H1 (cell line): ENCODE data around the gene KCNK13. TPM values are rescaled to one million over a fixed set of nuclear protein-coding genes. Genes with fewer than 3 reads are reported as not detected.

Source experiments
- CTCF ChIA-PET: fragments of 300-600 bp; sonication (Branson Sonifier 250); formaldehyde crosslinking; loops from one replicate; lab custom pipeline; 2021; ENCODE audit not compliant: partially characterized antibody; lab: Charles Lee
- POLR2A ChIA-PET: fragments of 300-600 bp; sonication (Branson Sonifier 250); formaldehyde crosslinking; loops from one replicate; lab custom pipeline; 2021; ENCODE audit warnings: inconsistent platforms; ENCODE audit not compliant: partially characterized antibody; lab: Charles Lee
- DNase-seq, 2 experiments: peaks; one replicate each; pipeline versions ENCODE4 v3.0.0 to v3.0.0-alpha.2; 2010 to 2022; ENCODE audit warnings: low spot score in 2 of 2, low read depth in 1 of 2, mixed read lengths in 1 of 2
- FAIRE-seq: peaks from 2 replicates; lab custom pipeline; 2011; peaks lifted over from hg19 to GRCh38; lab: Jason Lieb, UNC
- H2AFZ ChIP-seq: 2 replicates; pipeline ENCODE4 v1.8.1; 2012; ENCODE audit warnings: low read length, inconsistent platforms
- H2AK5ac ChIP-seq: 2 replicates; pipeline ENCODE4 v1.6.1; 2013; ENCODE audit warnings: low read depth, low read length
- H2BK120ac ChIP-seq: replicated peaks from 2 replicates; pipeline ENCODE3; 2013; ENCODE audit warnings: low read depth, low read length, inconsistent platforms
- H2BK12ac ChIP-seq: 2 replicates; pipeline ENCODE4 v1.6.1; 2013; ENCODE audit warnings: low read depth, low read length
- H2BK15ac ChIP-seq: 2 replicates; pipeline ENCODE4 v1.6.1; 2013; ENCODE audit warnings: low read length
- H2BK20ac ChIP-seq: 2 replicates; pipeline ENCODE4 v1.6.1; 2013; ENCODE audit warnings: low read length
- H2BK5ac ChIP-seq: 2 replicates; pipeline ENCODE4 v1.6.1; 2013; ENCODE audit warnings: low read depth, low read length
- H3K14ac ChIP-seq: 2 replicates; pipeline ENCODE4 v1.6.1; 2013; ENCODE audit warnings: inconsistent platforms; ENCODE audit not compliant: insufficient read length
- H3K18ac ChIP-seq: 2 replicates; pipeline ENCODE4 v1.6.1; 2013; ENCODE audit warnings: low read length; ENCODE audit errors: extremely low read depth
- H3K23ac ChIP-seq: 2 replicates; pipeline ENCODE4 v1.6.1; 2013; ENCODE audit warnings: inconsistent platforms; ENCODE audit not compliant: insufficient read length
- H3K23me2 ChIP-seq: 2 replicates; pipeline ENCODE4 v1.6.1; 2013; ENCODE audit warnings: low read depth, low read length
- H3K27ac ChIP-seq: 2 replicates; pipeline ENCODE4 v1.6.1; 2011; ENCODE audit warnings: low read depth, low read length, inconsistent platforms
- H3K27me3 ChIP-seq, 4 experiments: replicated peaks in 1 of 4; 1 replicate in 1 of 4; 2 replicates in 3 of 4; pipeline versions ENCODE4 v1.6.1 to v1.8.1; 2011 to 2013; ENCODE audit warnings: low read length in 3 of 4, mild to moderate bottlenecking in 3 of 4, inconsistent platforms in 2 of 4, mixed read lengths in 2 of 4, moderate library complexity in 1 of 4; ENCODE audit not compliant: control insufficient read depth in 3 of 4, insufficient read depth in 3 of 4; ENCODE audit errors: extremely low read depth in 1 of 4
- H3K36me3 ChIP-seq, 4 experiments: 2 replicates each; pipeline versions ENCODE4 v1.6.1 to v1.8.1; 2011 to 2013; ENCODE audit warnings: mild to moderate bottlenecking in 4 of 4, low read length in 3 of 4, moderate library complexity in 2 of 4, control low read depth in 1 of 4, inconsistent platforms in 1 of 4; ENCODE audit not compliant: insufficient read depth in 4 of 4, control insufficient read depth in 2 of 4
- H3K4ac ChIP-seq: replicated peaks from 2 replicates; pipeline ENCODE3; 2013; ENCODE audit warnings: low read length, low read depth, mixed read lengths, inconsistent platforms; ENCODE audit not compliant: insufficient read length
- H3K4me1 ChIP-seq, 4 experiments: replicated peaks in 1 of 4; 1 replicate in 1 of 4; 2 replicates in 3 of 4; pipeline versions ENCODE4 v1.6.1 to v1.8.1; 2011 to 2013; ENCODE audit warnings: low read length in 3 of 4, inconsistent platforms in 2 of 4, mixed read lengths in 1 of 4; ENCODE audit not compliant: insufficient read depth in 4 of 4, control insufficient read depth in 3 of 4
- H3K4me2 ChIP-seq, 2 experiments: 2 replicates each; pipeline versions ENCODE4 v1.6.1 to v1.8.1; 2011 to 2013; ENCODE audit warnings: low read depth in 2 of 2, low read length in 2 of 2, control low read depth in 1 of 2, inconsistent platforms in 1 of 2, mild to moderate bottlenecking in 1 of 2; ENCODE audit not compliant: insufficient read depth in 1 of 2
- H3K4me3 ChIP-seq, 4 experiments: fragments of 200-600, 300-600 bp in 1 of 4; sonication (generic), shearing (Covaris generic), sonication (Bioruptor Twin) in 1 of 4; 2 replicates each; pipeline versions ENCODE4 v1.5.1 to v1.8.1; 2011 to 2016; ENCODE audit warnings: low read length in 4 of 4, low read depth in 3 of 4, control low read depth in 2 of 4, inconsistent platforms in 2 of 4, mild to moderate bottlenecking in 2 of 4, mixed read lengths in 1 of 4, moderate library complexity in 1 of 4; ENCODE audit not compliant: insufficient read depth in 2 of 4; ENCODE audit errors: extremely low read depth in 1 of 4
- H3K56ac ChIP-seq: replicated peaks from 2 replicates; pipeline ENCODE3; 2013; ENCODE audit warnings: low read depth, mild to moderate bottlenecking, mixed read lengths, low read length, inconsistent platforms; ENCODE audit not compliant: insufficient read length
- H3K79me1 ChIP-seq: 2 replicates; pipeline ENCODE4 v1.6.1; 2013; ENCODE audit warnings: low read depth, low read length, control low read depth
- H3K79me2 ChIP-seq, 2 experiments: 2 replicates each; pipeline versions ENCODE4 v1.6.1 to v1.8.1; 2012 to 2013; ENCODE audit warnings: low read length in 2 of 2, mild to moderate bottlenecking in 2 of 2, inconsistent platforms in 1 of 2; ENCODE audit not compliant: insufficient read depth in 2 of 2, control insufficient read depth in 1 of 2
- H3K9ac ChIP-seq, 4 experiments: replicated peaks in 1 of 4; 1 replicate in 1 of 4; 2 replicates in 3 of 4; pipeline versions ENCODE4 v1.6.1 to v1.8.1; 2011 to 2013; ENCODE audit warnings: low read depth in 3 of 4, low read length in 3 of 4, control low read depth in 2 of 4, mild to moderate bottlenecking in 2 of 4, moderate library complexity in 2 of 4, inconsistent platforms in 1 of 4; ENCODE audit errors: extremely low read depth in 1 of 4
- H3K9me3 ChIP-seq, 2 experiments: 2 replicates each; pipeline versions ENCODE4 v1.6.1 to v1.8.1; 2012 to 2013; ENCODE audit warnings: mild to moderate bottlenecking in 2 of 2, moderate library complexity in 2 of 2, control low read depth in 1 of 2, inconsistent platforms in 1 of 2, low read depth in 1 of 2, low read length in 1 of 2, mixed read lengths in 1 of 2; ENCODE audit not compliant: insufficient read depth in 2 of 2
- H4K20me1 ChIP-seq, 2 experiments: replicated peaks in 1 of 2; 2 replicates each; pipeline versions ENCODE3 to v1.8.1; 2011 to 2013; ENCODE audit warnings: inconsistent platforms in 2 of 2, low read length in 2 of 2, mild to moderate bottlenecking in 1 of 2; ENCODE audit not compliant: insufficient read depth in 2 of 2, control insufficient read depth in 1 of 2
- H4K5ac ChIP-seq: 2 replicates; pipeline ENCODE4 v1.6.1; 2013; ENCODE audit warnings: low read length, low read depth, mixed read lengths, inconsistent platforms; ENCODE audit not compliant: insufficient read length
- H4K8ac ChIP-seq: 2 replicates; pipeline ENCODE4 v1.8.0; 2013; ENCODE audit warnings: mild to moderate bottlenecking, moderate library complexity, low read length, inconsistent platforms; ENCODE audit not compliant: insufficient read depth; ENCODE audit errors: extremely low read depth
- H4K91ac ChIP-seq: replicated peaks from 2 replicates; pipeline ENCODE3; 2013; ENCODE audit warnings: low read length, mixed read lengths, inconsistent platforms; ENCODE audit not compliant: insufficient read length
- JUND ChIP-seq: IDR thresholded peaks from 2 replicates; pipeline ENCODE4 v1.6.1; 2011; ENCODE audit warnings: mild to moderate bottlenecking, improper control_type of control experiment, low read length
- POLR2A ChIP-seq, 2 experiments: IDR thresholded peaks; 1 replicate in 1 of 2; 2 replicates in 1 of 2; pipeline ENCODE4 v1.6.1; 2011; ENCODE audit warnings: low read depth in 2 of 2, low read length in 2 of 2, mild to moderate bottlenecking in 2 of 2; ENCODE audit errors: control extremely low read depth in 1 of 2
- POU5F1 ChIP-seq: IDR thresholded peaks from 2 replicates; pipeline ENCODE4 v1.6.1; 2011; ENCODE audit warnings: low read depth, mild to moderate bottlenecking, low read length, moderate library complexity
- RBBP5 ChIP-seq: IDR thresholded peaks from 2 replicates; pipeline ENCODE4 v1.7.1; 2012; ENCODE audit warnings: low read depth, mild to moderate bottlenecking, inconsistent platforms, low read length, moderate library complexity, borderline replicate concordance
- SAP30 ChIP-seq: fragments of 300-600 bp; sonication (generic); IDR thresholded peaks from 2 replicates; pipeline ENCODE4 v1.7.1; 2012; ENCODE audit warnings: low read length, moderate library complexity, mild to moderate bottlenecking, inconsistent platforms; ENCODE audit not compliant: insufficient read depth, insufficient replicate concordance
- WGBS, 2 experiments: shearing (Covaris generic) in 1 of 2; methylation state at CpG; one replicate each; pipeline versions ENCODE4 v1.1.6 to v1.1.7; 2013 to 2015; ENCODE audit warnings: low lambda C conversion rate in 2 of 2, mixed read lengths in 2 of 2, inconsistent platforms in 1 of 2, low coverage in 1 of 2, missing lambda C conversion rate in 1 of 2; ENCODE audit not compliant: insufficient replicate concordance in 2 of 2, insufficient coverage in 1 of 2, insufficient read length in 1 of 2; ENCODE audit errors: extremely low coverage in 1 of 2, missing lambda C conversion rate in 1 of 2; 5-methylcytosine and 5-hydroxymethylcytosine counted together
- polyA plus RNA-seq, 7 experiments: library from polyadenylated mRNA; depleted of rRNA in 3 of 7; stranded (reverse) in 5 of 7; unstranded in 2 of 7; fragments of >200 nt in 5 of 7; fragments of 200-250 nt in 2 of 7; gene quantifications; 1 replicate in 5 of 7; 2 replicates in 1 of 7; 4 replicates in 1 of 7; pipeline versions ENCODE4 v1.2.1 to v1.2.3, GENCODE V29; 2011 to 2013; ENCODE audit warnings: missing spikeins in 2 of 7, mixed read lengths in 2 of 7
- total RNA-seq: library from RNA; stranded (reverse); fragmentation: NEBNext Ultra II Directional; extraction: Animal tissue kit (Norgen Biotek cat#: 25700); gene quantifications from 2 replicates; pipeline ENCODE4 v1.2.1, GENCODE V29; 2021

KCNK13 gene
- total and polyA plus RNA-seq, 2 of the 8 experiments (the other 6 are each of a cell fraction or from before 2014, with no cell fraction given) = 0.39 to 0.48 TPM

DNA sequence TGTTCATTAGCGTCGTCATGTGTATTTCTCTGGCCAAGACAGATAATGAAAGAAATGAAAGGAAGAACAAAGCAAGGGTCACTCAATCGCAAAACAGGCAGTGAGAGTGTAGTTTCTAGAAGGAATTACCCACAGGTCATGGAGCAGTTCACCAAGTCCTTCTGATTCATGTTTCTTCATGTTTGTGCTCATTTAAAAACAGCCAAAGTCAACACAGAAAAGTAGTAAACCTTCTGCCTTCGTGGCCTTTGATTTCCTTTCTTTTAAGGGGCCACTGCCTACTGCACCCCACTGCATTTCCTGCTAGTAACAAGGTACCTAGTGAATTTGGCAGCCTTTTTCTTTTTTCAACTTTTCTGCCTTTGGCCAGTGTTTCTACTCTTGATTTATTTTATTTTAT lies 75.1 kb downstream of the KCNK13 start:
- Histone ChIP-seq H3K18ac (no peak overlapping the region), H3K23me2 (no peaks in the 10 kb centered on the region), H3K79me1 (no peaks in the 10 kb centered on the region), H2BK12ac (no peak overlapping the region), H4K5ac (no peak overlapping the region), H3K36me3 (no peaks in the 10 kb centered on the region), H3K4me2 (no peak overlapping the region), H3K79me2 (no peaks in the 10 kb centered on the region), H4K91ac (no peak overlapping the region), H3K23ac (no peak overlapping the region), H3K9ac (no peak overlapping the region), H4K8ac (no peak overlapping the region), H2BK20ac (no peak overlapping the region), H2BK15ac (no peak overlapping the region), H4K20me1 (no peaks in the 10 kb centered on the region), H3K27ac (no peak overlapping the region), H2AK5ac (no peak overlapping the region), H2BK120ac (no peak overlapping the region), H3K56ac (no peak overlapping the region), H2BK5ac (no peak overlapping the region), H3K14ac (no peak overlapping the region), H2AFZ (no peak overlapping the region), H3K9me3 (no peaks in the 10 kb centered on the region), H3K4me3 (no peak overlapping the region), H3K4ac (no peak overlapping the region), H3K4me1 (no peaks in the 10 kb centered on the region), H3K27me3 (no peaks in the 10 kb centered on the region)
- ChIA-PET POLR2A (interaction anchor here (1.3 kb wide), 1 partner anchor 14 kb away, joined by 3 read pairs; no protein-coding TSS in a partner anchor), CTCF (interaction anchor here (0.6 to 0.7 kb wide), 2 partner anchors 74 to 104 kb away, joined by 3 to 4 read pairs; no protein-coding TSS in a partner anchor)
- DNase-seq (no peak), FAIRE-seq (no peak)
- TF ChIP-seq RBBP5 (no peak), SAP30 (no peak), POU5F1 (no peak), POLR2A (IDR thresholded peaks at IDR 0.05; ENCODE audit: control extremely low read depth in 1 of 2, low read depth in 2 of 2, low read length in 2 of 2) (no peak), JUND (no peak)
- WGBS, 2 experiments = 74% methylated on average over 4 of the region's 4 CpGs; no CpG with 5 or more reads in 1 of the 2 experiments
